PFSK-1 (cell line): Measurements from ENCODE around the gene GRIA3.

Experiments
- FOXP2 ChIP-seq: optimal IDR thresholded peaks from 2 replicates; pipeline ENCODE3; 2011; ENCODE audit warnings: borderline replicate concordance, control low read depth, inconsistent platforms; ENCODE audit not compliant: insufficient read depth; ENCODE audit errors: extremely low read length, extremely low read depth
- POLR2AphosphoS5 ChIP-seq: IDR thresholded peaks from 2 replicates; pipeline ENCODE4 v1.6.1; 2012; ENCODE audit warnings: low read depth, mild to moderate bottlenecking, control low read depth, low read length, moderate library complexity
- SIN3A ChIP-seq: IDR thresholded peaks from 2 replicates; pipeline ENCODE4 v1.6.1; 2012; ENCODE audit warnings: mild to moderate bottlenecking, low read length, moderate library complexity, borderline replicate concordance; ENCODE audit not compliant: insufficient read depth
- TAF1 ChIP-seq: IDR thresholded peaks from 2 replicates; pipeline ENCODE4 v1.6.1; 2012; ENCODE audit warnings: low read length, control low read depth, borderline replicate concordance; ENCODE audit not compliant: insufficient read depth
- TF ChIP-seq, protein P1 (sequence below), 2 experiments: IDR thresholded peaks; 2 replicates each; pipeline versions ENCODE4 v1.6.1 to v1.8.0; 2011 to 2012; ENCODE audit warnings: low read depth in 2 of 2, low read length in 2 of 2, control low read depth in 1 of 2, inconsistent platforms in 1 of 2, mild to moderate bottlenecking in 1 of 2, moderate library complexity in 1 of 2; ENCODE audit not compliant: insufficient read depth in 1 of 2

The GRIA3 gene

GRCh38 chrX:123408821-123409737 is 225.0 kb downstream of the GRIA3 start:
- TF ChIP-seq TAF1 (no peak), POLR2AphosphoS5 (no peak), SIN3A (no peak), FOXP2 (no peak)
- TF ChIP-seq, protein P1, sequence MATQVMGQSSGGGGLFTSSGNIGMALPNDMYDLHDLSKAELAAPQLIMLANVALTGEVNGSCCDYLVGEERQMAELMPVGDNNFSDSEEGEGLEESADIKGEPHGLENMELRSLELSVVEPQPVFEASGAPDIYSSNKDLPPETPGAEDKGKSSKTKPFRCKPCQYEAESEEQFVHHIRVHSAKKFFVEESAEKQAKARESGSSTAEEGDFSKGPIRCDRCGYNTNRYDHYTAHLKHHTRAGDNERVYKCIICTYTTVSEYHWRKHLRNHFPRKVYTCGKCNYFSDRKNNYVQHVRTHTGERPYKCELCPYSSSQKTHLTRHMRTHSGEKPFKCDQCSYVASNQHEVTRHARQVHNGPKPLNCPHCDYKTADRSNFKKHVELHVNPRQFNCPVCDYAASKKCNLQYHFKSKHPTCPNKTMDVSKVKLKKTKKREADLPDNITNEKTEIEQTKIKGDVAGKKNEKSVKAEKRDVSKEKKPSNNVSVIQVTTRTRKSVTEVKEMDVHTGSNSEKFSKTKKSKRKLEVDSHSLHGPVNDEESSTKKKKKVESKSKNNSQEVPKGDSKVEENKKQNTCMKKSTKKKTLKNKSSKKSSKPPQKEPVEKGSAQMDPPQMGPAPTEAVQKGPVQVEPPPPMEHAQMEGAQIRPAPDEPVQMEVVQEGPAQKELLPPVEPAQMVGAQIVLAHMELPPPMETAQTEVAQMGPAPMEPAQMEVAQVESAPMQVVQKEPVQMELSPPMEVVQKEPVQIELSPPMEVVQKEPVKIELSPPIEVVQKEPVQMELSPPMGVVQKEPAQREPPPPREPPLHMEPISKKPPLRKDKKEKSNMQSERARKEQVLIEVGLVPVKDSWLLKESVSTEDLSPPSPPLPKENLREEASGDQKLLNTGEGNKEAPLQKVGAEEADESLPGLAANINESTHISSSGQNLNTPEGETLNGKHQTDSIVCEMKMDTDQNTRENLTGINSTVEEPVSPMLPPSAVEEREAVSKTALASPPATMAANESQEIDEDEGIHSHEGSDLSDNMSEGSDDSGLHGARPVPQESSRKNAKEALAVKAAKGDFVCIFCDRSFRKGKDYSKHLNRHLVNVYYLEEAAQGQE (IDR thresholded peaks at IDR 0.05; ENCODE audit: insufficient read depth in 1 of 2, low read depth in 2 of 2, low read length in 2 of 2), result no peak

- TF ChIP-seq POLR2AphosphoS5, result no peak
- no peak for TF ChIP-seq SIN3A
- TF ChIP-seq TAF1, result no peak
These were observed 238.8 kb downstream of the GRIA3 start for GRCh38 chrX:123422875-123423274.

- TF ChIP-seq, protein P1 (IDR thresholded peaks at IDR 0.05; ENCODE audit: insufficient read depth in 1 of 2, low read depth in 2 of 2, low read length in 2 of 2), result no peak
- TF ChIP-seq POLR2AphosphoS5, result no peak
- no peak for TF ChIP-seq TAF1
- TF ChIP-seq FOXP2, result no peak
These were observed 240.5 kb downstream of the GRIA3 start for GRCh38 chrX:123424546-123424945.

DNA sequence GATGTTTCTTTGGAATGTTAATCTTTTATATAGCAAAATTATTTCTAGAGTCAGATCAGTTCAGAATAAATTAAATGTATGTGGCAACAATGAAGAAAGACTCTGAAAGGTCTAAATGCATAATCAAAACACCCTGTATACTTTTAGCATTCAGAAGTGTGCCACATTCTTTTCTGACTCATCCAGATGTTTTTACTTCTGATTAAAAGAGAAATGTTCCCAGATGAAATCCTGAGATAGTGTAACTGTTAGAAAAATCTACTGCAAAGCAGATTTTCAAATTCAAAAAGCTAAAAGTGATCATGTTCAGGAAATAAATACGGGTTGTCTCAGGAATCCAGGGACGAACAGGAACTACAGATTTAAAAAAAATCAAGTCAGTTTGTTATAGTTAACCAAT is 241.4 kb downstream of the GRIA3 start:
- TF ChIP-seq, protein P1 (IDR thresholded peaks at IDR 0.05; ENCODE audit: insufficient read depth in 1 of 2, low read depth in 2 of 2, low read length in 2 of 2), result no peak
- TF ChIP-seq POLR2AphosphoS5 (no peak), TAF1 (no peak), FOXP2 (no peak), SIN3A (no peak)

- TF ChIP-seq TAF1 (no peak), POLR2AphosphoS5 (no peak), FOXP2 (no peak), SIN3A (no peak)
- TF ChIP-seq, protein P1 (IDR thresholded peaks at IDR 0.05; ENCODE audit: insufficient read depth in 1 of 2, low read depth in 2 of 2, low read length in 2 of 2), result no peak
These were observed 241.8 kb downstream of the GRIA3 start for GRCh38 chrX:123425904-123426303.
